HepG2 (cell line): ENCODE measurements around the gene MEGF11. TPM values are rescaled to one million over a fixed set of nuclear protein-coding genes. Genes with fewer than 3 reads are reported as not detected.

ENCODE experiments used
- ATAC-seq: fragments of 200-7000 bp; cut with Tn5 transposase; 3 replicates; pipeline ENCODE4 v1.9.1; 2020; ENCODE audit warnings: mild to moderate bottlenecking, moderate library complexity
- BruUV-seq: library from RNA; stranded (reverse); fragments of 400-500 nt; replicated peaks from 2 replicates; lab custom pipeline; 2021; lab: Mats Ljungman, UMichigan
- CTCF ChIA-PET: fragments of 300-600 bp; formaldehyde crosslinking; extraction: SDS; loops from one replicate; lab custom pipeline; 2021; ENCODE audit warnings: low total read pairs, inconsistent platforms, low intra/inter-chr PET ratio; lab: Yijun Ruan, JAX
- POLR2A ChIA-PET: fragments of 350-600 bp; sonication (Branson Sonifier 250); formaldehyde crosslinking; loops from one replicate; lab custom pipeline; 2020; ENCODE audit warnings: antibody characterized with exemption, inconsistent platforms; lab: Yijun Ruan, JAX
- DNase-seq: peaks from one replicate; pipeline ENCODE4 v3.0.0-alpha.2; 2015; ENCODE audit warnings: low spot score
- FAIRE-seq: peaks from 3 replicates; lab custom pipeline; 2011; peaks lifted over from hg19 to GRCh38; lab: Jason Lieb, UNC
- H2AFZ ChIP-seq: one replicate; pipeline ENCODE4 v1.6.1; 2011; ENCODE audit warnings: low read length, inconsistent platforms
- H3K27ac ChIP-seq: fragments of 300-600 bp; 3 replicates; pipeline ENCODE4 v1.8.0; 2011; ENCODE audit warnings: mixed run types, mild to moderate bottlenecking, mixed read lengths, low read length, inconsistent platforms; ENCODE audit not compliant: insufficient read depth; ENCODE audit errors: extremely low read length
- H3K27me3 ChIP-seq, 2 experiments: fragments of 200-600 bp in 1 of 2; 2 replicates in 1 of 2; 3 replicates in 1 of 2; pipeline versions ENCODE4 v1.6.0 to v1.8.0; 2011; ENCODE audit warnings: low read length in 2 of 2, mild to moderate bottlenecking in 2 of 2, moderate library complexity in 2 of 2, inconsistent platforms in 1 of 2; ENCODE audit not compliant: insufficient read depth in 2 of 2, control insufficient read depth in 1 of 2
- H3K36me3 ChIP-seq, 2 experiments: fragments of 200-600 bp in 1 of 2; replicated peaks in 1 of 2; 2 replicates in 1 of 2; 3 replicates in 1 of 2; pipeline versions ENCODE4 v1.5.1 to v1.8.0; 2011; ENCODE audit warnings: low read length in 2 of 2, inconsistent platforms in 1 of 2; ENCODE audit not compliant: insufficient read depth in 2 of 2, control insufficient read depth in 1 of 2
- H3K4me1 ChIP-seq: 2 replicates; pipeline ENCODE4 v1.5.1; 2012; ENCODE audit warnings: low read length, inconsistent platforms; ENCODE audit not compliant: insufficient read depth
- H3K4me2 ChIP-seq: 2 replicates; pipeline ENCODE4 v1.6.0; 2011; ENCODE audit warnings: low read depth, low read length, inconsistent platforms
- H3K4me3 ChIP-seq, 3 experiments: fragments of 200-600 bp in 1 of 3; sonication (generic), shearing (Covaris generic) in 1 of 3; replicated peaks in 1 of 3; 2 replicates each; pipeline ENCODE4 v1.5.1; 2011 to 2016; ENCODE audit warnings: low read length in 3 of 3, inconsistent platforms in 2 of 3, low read depth in 2 of 3, mild to moderate bottlenecking in 2 of 3, control low read depth in 1 of 3, mixed read lengths in 1 of 3; ENCODE audit not compliant: insufficient read depth in 1 of 3
- H3K79me2 ChIP-seq: one replicate; pipeline ENCODE4 v1.6.1; 2011; ENCODE audit warnings: low read length, inconsistent platforms; ENCODE audit not compliant: insufficient read depth
- H3K9ac ChIP-seq: 2 replicates; pipeline ENCODE4 v1.6.0; 2011; ENCODE audit warnings: mild to moderate bottlenecking, low read depth, low read length, inconsistent platforms; ENCODE audit not compliant: insufficient read depth
- H3K9me3 ChIP-seq: 2 replicates; pipeline ENCODE4 v1.5.1; 2012; ENCODE audit warnings: mild to moderate bottlenecking, low read length
- H4K20me1 ChIP-seq: 2 replicates; pipeline ENCODE4 v1.6.0; 2011; ENCODE audit warnings: inconsistent platforms, mild to moderate bottlenecking, low read length, moderate library complexity; ENCODE audit not compliant: insufficient read depth
- MEF2D ChIP-seq: sonication (generic); formaldehyde crosslinking; IDR thresholded peaks from 2 replicates; pipeline ENCODE4 v1.5.1; 2020; ENCODE audit warnings: mild to moderate bottlenecking, missing genetic modification reagents
- MIER3 ChIP-seq: IDR thresholded peaks from 2 replicates; pipeline ENCODE4 v1.6.1; 2016; ENCODE audit warnings: missing compliant biosample characterization, borderline replicate concordance
- MXD1 ChIP-seq: sonication (generic); formaldehyde crosslinking; IDR thresholded peaks from 2 replicates; pipeline ENCODE4 v1.4.0; 2020; ENCODE audit warnings: mild to moderate bottlenecking, missing genetic modification reagents
- NFE2L1 ChIP-seq: sonication (generic); formaldehyde crosslinking; IDR thresholded peaks from 2 replicates; pipeline ENCODE4 v1.4.0; 2020; ENCODE audit warnings: missing genetic modification reagents, mild to moderate bottlenecking, borderline replicate concordance
- WGBS: methylation state at CpG from one replicate; pipeline ENCODE4 v1.1.6; 2017; ENCODE audit warnings: low lambda C conversion rate; 5-methylcytosine and 5-hydroxymethylcytosine counted together
- in situ Hi-C: cut with HindIII; loops from 2 replicates; pipeline ENCODE4 v1.10.0; 2017; ENCODE audit warnings: low pct_unique_long_range_greater_than_20kb; ENCODE audit not compliant: extremely low pct_ligation_motif_present
- intact Hi-C: fragments of 100-400 bp; cut with micrococcal nuclease; formaldehyde crosslinking; loops from one replicate; pipeline ENCODE4 v1.10.0; 2022; ENCODE audit not compliant: unreplicated experiment
- polyA plus RNA-seq, 8 experiments: library from polyadenylated mRNA; depleted of rRNA in 3 of 8; stranded (reverse) in 7 of 8; unstranded in 1 of 8; fragments of >200 nt; fragmentation: Illumina TruSeq in 4 of 8; extraction: Trizol in 4 of 8; gene quantifications; 2 replicates each; pipeline versions ENCODE4 v1.2.1 to v1.2.3, GENCODE V29; 2011 to 2016; ENCODE audit warnings: low read depth in 4 of 8, missing spikeins in 1 of 8, mixed read lengths in 1 of 8; ENCODE audit not compliant: insufficient read depth in 1 of 8
- total RNA-seq, 5 experiments: library from RNA; depleted of rRNA; stranded (reverse); fragments of >200 nt; fragmentation: Illumina TruSeq; extraction: Trizol; gene quantifications; 2 replicates each; pipeline ENCODE4 v1.2.3, GENCODE V29; 2016; ENCODE audit warnings: low read depth in 1 of 5
- TF ChIP-seq, protein P1 (sequence below): sonication (generic); formaldehyde crosslinking; conservative IDR thresholded peaks from 2 replicates; pipeline ENCODE4 v1.4.0; 2020; ENCODE audit warnings: missing genetic modification reagents

The MEGF11 gene
- total and polyA plus RNA-seq, 2 of the 13 experiments (the other 11 are each of a cell fraction or from before 2014, with no cell fraction given): not detected

GRCh38 chr15:66063147-66063546, 190.4 kb downstream of the MEGF11 start (continued):
- TF ChIP-seq, protein P1, sequence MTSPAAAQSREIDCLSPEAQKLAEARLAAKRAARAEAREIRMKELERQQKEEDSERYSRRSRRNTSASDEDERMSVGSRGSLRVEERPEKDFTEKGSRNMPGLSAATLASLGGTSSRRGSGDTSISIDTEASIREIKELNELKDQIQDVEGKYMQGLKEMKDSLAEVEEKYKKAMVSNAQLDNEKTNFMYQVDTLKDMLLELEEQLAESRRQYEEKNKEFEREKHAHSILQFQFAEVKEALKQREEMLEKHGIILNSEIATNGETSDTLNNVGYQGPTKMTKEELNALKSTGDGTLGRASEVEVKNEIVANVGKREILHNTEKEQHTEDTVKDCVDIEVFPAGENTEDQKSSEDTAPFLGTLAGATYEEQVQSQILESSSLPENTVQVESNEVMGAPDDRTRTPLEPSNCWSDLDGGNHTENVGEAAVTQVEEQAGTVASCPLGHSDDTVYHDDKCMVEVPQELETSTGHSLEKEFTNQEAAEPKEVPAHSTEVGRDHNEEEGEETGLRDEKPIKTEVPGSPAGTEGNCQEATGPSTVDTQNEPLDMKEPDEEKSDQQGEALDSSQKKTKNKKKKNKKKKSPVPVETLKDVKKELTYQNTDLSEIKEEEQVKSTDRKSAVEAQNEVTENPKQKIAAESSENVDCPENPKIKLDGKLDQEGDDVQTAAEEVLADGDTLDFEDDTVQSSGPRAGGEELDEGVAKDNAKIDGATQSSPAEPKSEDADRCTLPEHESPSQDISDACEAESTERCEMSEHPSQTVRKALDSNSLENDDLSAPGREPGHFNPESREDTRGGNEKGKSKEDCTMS (CRISPR knock-in tag): no peak
- TF ChIP-seq MEF2D (CRISPR knock-in tag): no peak

- BruUV-seq: no TSS peak
- no peak for FAIRE-seq
- peaks cover 2 to 14% of the 10 kb centered on the region in 2 experiments; a peak in 4 of 5 replicates for H3K27me3 ChIP-seq
- POLR2A ChIA-PET: no interaction called here
- no peak for ATAC-seq
- TF ChIP-seq NFE2L1 (CRISPR knock-in tag) (no peak), MXD1 (CRISPR knock-in tag) (no peak), MIER3 (no peak)
- TF ChIP-seq, all 625 proteins: peak for 0
- no peak overlapping the region for H3K4me2 ChIP-seq
- in situ Hi-C loops (no loop called here), intact Hi-C loops (no loop called here)
- 21% methylated on average over 7 of the region's 7 CpGs for WGBS
- H4K20me1 ChIP-seq: peaks cover 2% of the 10 kb centered on the region; the same call in 1 of the 2 replicates
- no peak overlapping the region for H3K9ac ChIP-seq
- H2AFZ ChIP-seq: no peak overlapping the region
- CTCF ChIA-PET: no interaction called here
- H3K4me1 ChIP-seq: no peaks in the 10 kb centered on the region
- DNase-seq: no peak
- no peaks in the 10 kb centered on the region for H3K79me2 ChIP-seq
- H3K4me3 ChIP-seq: no peak overlapping the region
- H3K27ac ChIP-seq: no peak overlapping the region
- no peaks in the 10 kb centered on the region for H3K36me3 ChIP-seq
- H3K9me3 ChIP-seq: no peaks in the 10 kb centered on the region
These were observed 196.5 kb downstream of the MEGF11 start for GRCh38 chr15:66057089-66057488.
